ENCODE results near the gene MCCC1.
"Not testable (repeated sequence)": the region's sequence is repeated elsewhere in the genome, so short reads cannot be mapped to it uniquely, and the experiment has no call there.

- TF ChIP-seq CTCF, POLR2A, EP300, POLR2AphosphoS5 (IDR thresholded peaks at IDR 0.05): not testable (repeated sequence)
Observed at GRCh38 chr3:183107372-183107771, 8.1 kb upstream of the MCCC1 start.

All from suprapubic skin (tissue), 4 donors.